ENCODE data around the gene PLCH1.

DNA sequence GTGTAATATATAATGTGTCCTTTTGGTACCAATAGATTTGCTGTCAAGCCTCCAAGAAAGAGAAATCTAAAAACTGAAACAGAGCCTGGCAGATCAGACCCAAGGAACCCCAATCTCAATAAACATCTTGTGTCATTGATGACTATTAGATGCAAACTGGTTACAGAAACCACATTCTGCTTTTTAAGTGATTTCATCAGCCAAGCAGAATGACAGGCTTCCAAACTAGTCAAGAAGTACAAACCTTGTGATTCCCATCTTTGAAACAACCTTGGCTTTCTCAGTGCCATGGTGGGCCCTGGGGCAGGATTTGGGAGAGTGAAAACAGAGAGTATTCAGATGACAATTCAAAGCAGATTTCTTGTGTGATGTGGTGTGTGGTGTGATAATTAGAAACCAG is 405.8 kb downstream of the PLCH1 start:
- TF ChIP-seq, protein P1, sequence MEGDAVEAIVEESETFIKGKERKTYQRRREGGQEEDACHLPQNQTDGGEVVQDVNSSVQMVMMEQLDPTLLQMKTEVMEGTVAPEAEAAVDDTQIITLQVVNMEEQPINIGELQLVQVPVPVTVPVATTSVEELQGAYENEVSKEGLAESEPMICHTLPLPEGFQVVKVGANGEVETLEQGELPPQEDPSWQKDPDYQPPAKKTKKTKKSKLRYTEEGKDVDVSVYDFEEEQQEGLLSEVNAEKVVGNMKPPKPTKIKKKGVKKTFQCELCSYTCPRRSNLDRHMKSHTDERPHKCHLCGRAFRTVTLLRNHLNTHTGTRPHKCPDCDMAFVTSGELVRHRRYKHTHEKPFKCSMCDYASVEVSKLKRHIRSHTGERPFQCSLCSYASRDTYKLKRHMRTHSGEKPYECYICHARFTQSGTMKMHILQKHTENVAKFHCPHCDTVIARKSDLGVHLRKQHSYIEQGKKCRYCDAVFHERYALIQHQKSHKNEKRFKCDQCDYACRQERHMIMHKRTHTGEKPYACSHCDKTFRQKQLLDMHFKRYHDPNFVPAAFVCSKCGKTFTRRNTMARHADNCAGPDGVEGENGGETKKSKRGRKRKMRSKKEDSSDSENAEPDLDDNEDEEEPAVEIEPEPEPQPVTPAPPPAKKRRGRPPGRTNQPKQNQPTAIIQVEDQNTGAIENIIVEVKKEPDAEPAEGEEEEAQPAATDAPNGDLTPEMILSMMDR (IDR thresholded peaks at IDR 0.05), result no peak
- TF ChIP-seq ZFX (IDR thresholded peaks at IDR 0.05; ENCODE audit: borderline replicate concordance), result no peak

Data from 22Rv1 (cell line).